Transverse colon (tissue), 3 donors: ENCODE data around the gene DUSP18.

Source experiments
- CTCF ChIP-seq, 5 experiments: fragments of 200-600 bp in 3 of 5; fragments of 450-650 bp in 2 of 5; sonication (generic) in 3 of 5; IDR thresholded peaks; 1 replicate in 2 of 5; 2 replicates in 3 of 5; pipeline ENCODE4 v1.5.1; 2016 to 2017; ENCODE audit warnings: antibody characterized with exemption in 5 of 5, inconsistent platforms in 3 of 5, mild to moderate bottlenecking in 2 of 5, moderate library complexity in 1 of 5
- EP300 ChIP-seq: sonication (generic); formaldehyde crosslinking; IDR thresholded peaks from one replicate; pipeline ENCODE4 v1.6.1; 2017; ENCODE audit warnings: antibody characterized with exemption, low read depth
- POLR2A ChIP-seq: fragments of 450-650 bp; IDR thresholded peaks from one replicate; pipeline ENCODE4 v1.6.1; 2016; ENCODE audit warnings: antibody characterized with exemption, mild to moderate bottlenecking, moderate library complexity

GRCh38 chr22:30665786-30666185 lies 1.9 kb downstream of the DUSP18 start:
- TF ChIP-seq POLR2A: no peak
- TF ChIP-seq CTCF (IDR thresholded peaks at IDR 0.05): no peak
- TF ChIP-seq EP300: no peak
